Pancreas (tissue), 10 donors: ENCODE results near the gene NOX1. TPM values are rescaled to one million over a fixed set of nuclear protein-coding genes. Genes with fewer than 3 reads are reported as not detected.

Experiments
- ATAC-seq, 4 donors: fragments of 200-7000 bp; cut with Tn5 transposase; one replicate each; pipeline versions ENCODE4 v1.8.0 to v1.9.1; 2020; ENCODE audit warnings: mild to moderate bottlenecking in 4 of 4, moderate library complexity in 4 of 4
- DNase-seq, 6 donors: peaks; one replicate each; pipeline ENCODE4 v3.0.0-alpha.2; 2020
- FAIRE-seq: peaks from 2 replicates; lab custom pipeline; 2012; peaks lifted over from hg19 to GRCh38; lab: Jason Lieb, UNC
- H3K27ac ChIP-seq, 4 donors: fragments of 200-600 bp; sonication (generic); 1 replicate in 3 of 4; 2 replicates in 1 of 4; pipeline versions ENCODE4 v1.5.0 to v1.8.0; 2020
- H3K27me3 ChIP-seq, 4 donors: fragments of 200-600 bp; one replicate each; pipeline ENCODE4 v1.8.0; 2021
- H3K36me3 ChIP-seq, 3 donors: fragments of 200-600 bp; sonication (generic) in 1 of 3; one replicate each; pipeline versions ENCODE4 v1.5.0 to v1.8.0; 2020 to 2021
- H3K4me1 ChIP-seq, 3 donors: fragments of 200-600 bp; one replicate each; pipeline ENCODE4 v1.8.0; 2021
- H3K4me3 ChIP-seq, 4 donors: fragments of 200-600 bp; sonication (generic) in 2 of 4; one replicate each; pipeline versions ENCODE4 v1.5.0 to v1.8.0; 2020 to 2021
- H3K9me3 ChIP-seq, 4 donors: fragments of 200-600 bp; one replicate each; pipeline ENCODE4 v1.8.0; 2021
- WGBS, 2 donors: extraction: QIAGEN DNeasy Blood & Tissue Kit; methylation state at CpG; one replicate each; pipeline ENCODE4 v1.1.7; 2013; 5-methylcytosine and 5-hydroxymethylcytosine counted together
- intact Hi-C, 3 donors: fragments of 100-400 bp; cut with DNase I; formaldehyde crosslinking; loops; one replicate each; pipeline versions ENCODE4 v1.11.1 to v1.14.2; 2022
- polyA plus RNA-seq, 2 donors: library from polyadenylated mRNA; stranded (reverse); fragments of 200-250 nt; gene quantifications; one replicate each; pipeline ENCODE4 v1.2.3, GENCODE V29; 2013
- total RNA-seq, 6 donors: library from RNA; stranded (reverse); fragmentation: NEBNext Ultra II Directional in 4 of 6; extraction: Animal tissue kit (Norgen Biotek cat#: 25700) in 4 of 6; gene quantifications; one replicate each; pipeline versions ENCODE4 v1.2.1 to v1.2.4, GENCODE V29; 2021 to 2023
- TF ChIP-seq, protein P1 (sequence below), 4 donors: fragments of 200-600 bp; sonication (generic) in 3 of 4; IDR thresholded peaks; one replicate each; pipeline versions ENCODE4 v1.5.0 to v1.8.0; 2021; ENCODE audit warnings: antibody characterized with exemption in 4 of 4
- donor health status: healthy with polysubstance abuse.
- donor health status: DM: no; HTN: no; CAD: no; lungs with moderate emphysema.
- donor health status: DM: no; HTN: no; CAD: no.
- donor health status: control.
- donor health status: control.
- donor health status: Bipolar disorder and iron deficiency.
- donor health status: DM: yes; HTN: yes; CAD: no.
- donor health status: DM: no; HTN: no; CAD: no.
- donor health status: DM: no; HTN: no; CAD: no.
- donor health status: DM: yes; HTN: yes; CAD: no.

The NOX1 gene
- total and polyA plus RNA-seq, 8 donors, result 0.16 TPM; not detected in 7

DNA sequence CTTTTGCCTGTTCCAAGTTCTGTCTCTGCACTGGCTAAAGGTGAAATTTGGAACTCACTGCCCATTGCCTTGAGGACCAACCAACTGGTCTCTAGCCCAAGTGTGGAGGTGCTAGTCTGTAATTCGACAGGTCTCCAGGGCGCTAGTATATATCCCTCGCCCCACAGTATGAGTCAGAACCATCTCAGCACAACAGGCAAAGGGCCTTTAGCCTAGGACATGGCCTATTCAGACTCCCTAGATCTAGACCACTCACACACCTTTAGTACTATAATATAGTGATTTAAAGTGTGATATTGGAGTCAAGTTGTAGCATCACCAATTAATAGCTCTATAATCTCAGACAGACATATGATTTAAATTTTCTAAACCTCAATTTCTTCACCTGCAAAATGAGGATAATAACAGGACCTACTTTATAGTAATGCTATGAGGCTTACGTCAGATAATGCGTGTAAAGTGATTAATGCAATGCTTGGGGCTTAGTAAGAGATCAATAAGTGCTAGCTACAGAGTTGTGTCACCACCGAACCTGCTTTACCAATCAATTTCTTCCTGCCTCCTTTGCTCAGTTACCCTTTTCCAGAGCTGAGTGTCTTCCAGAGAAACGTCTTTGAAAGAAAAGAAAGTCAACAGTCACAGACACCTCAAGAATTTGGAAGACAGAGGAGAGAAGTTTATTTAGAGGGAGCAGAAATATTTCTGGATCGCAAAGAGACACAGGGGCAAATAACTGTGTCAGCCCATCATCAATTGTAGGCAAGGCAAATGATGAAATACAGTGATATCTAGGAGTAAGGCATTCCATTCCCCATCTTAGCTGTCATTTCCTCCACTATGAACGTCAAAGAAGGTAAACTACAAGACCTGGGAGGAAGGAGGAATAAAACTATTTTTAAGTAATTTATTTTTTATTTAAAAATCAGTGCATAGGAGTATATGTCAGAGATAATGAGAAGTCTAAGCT is 2.3 kb downstream of the NOX1 start:
- intact Hi-C loops, result no loop called here
- Histone ChIP-seq H3K4me1 (no peaks in the 10 kb centered on the region), H3K9me3 (no peaks in the 10 kb centered on the region), H3K27me3 (peaks cover 0 to 14% (median 2%) of the 10 kb centered on the region in 4 donors), H3K27ac (no peak overlapping the region), H3K36me3 (no peaks in the 10 kb centered on the region), H3K4me3 (no peak overlapping the region)
- ATAC-seq (no peak), FAIRE-seq (no peak), DNase-seq (no peak)
- TF ChIP-seq, protein P1, sequence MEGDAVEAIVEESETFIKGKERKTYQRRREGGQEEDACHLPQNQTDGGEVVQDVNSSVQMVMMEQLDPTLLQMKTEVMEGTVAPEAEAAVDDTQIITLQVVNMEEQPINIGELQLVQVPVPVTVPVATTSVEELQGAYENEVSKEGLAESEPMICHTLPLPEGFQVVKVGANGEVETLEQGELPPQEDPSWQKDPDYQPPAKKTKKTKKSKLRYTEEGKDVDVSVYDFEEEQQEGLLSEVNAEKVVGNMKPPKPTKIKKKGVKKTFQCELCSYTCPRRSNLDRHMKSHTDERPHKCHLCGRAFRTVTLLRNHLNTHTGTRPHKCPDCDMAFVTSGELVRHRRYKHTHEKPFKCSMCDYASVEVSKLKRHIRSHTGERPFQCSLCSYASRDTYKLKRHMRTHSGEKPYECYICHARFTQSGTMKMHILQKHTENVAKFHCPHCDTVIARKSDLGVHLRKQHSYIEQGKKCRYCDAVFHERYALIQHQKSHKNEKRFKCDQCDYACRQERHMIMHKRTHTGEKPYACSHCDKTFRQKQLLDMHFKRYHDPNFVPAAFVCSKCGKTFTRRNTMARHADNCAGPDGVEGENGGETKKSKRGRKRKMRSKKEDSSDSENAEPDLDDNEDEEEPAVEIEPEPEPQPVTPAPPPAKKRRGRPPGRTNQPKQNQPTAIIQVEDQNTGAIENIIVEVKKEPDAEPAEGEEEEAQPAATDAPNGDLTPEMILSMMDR (IDR thresholded peaks at IDR 0.05), result no peak
- 38 to 39% methylated on average over 9 of the region's 9 CpGs for WGBS, 2 donors

GRCh38 chrX:100870527-100870926 is 3.6 kb downstream of the NOX1 start:
- H3K4me1 ChIP-seq, result no peaks in the 10 kb centered on the region
- H3K9me3 ChIP-seq, result no peaks in the 10 kb centered on the region
- ATAC-seq (no peak), DNase-seq (no peak), FAIRE-seq (no peak)
- no peak overlapping the region for H3K4me3 ChIP-seq
- peaks cover 0 to 14% (median 2%) of the 10 kb centered on the region in 4 donors for H3K27me3 ChIP-seq
- intact Hi-C loops, result no loop called here
- TF ChIP-seq, protein P1 (IDR thresholded peaks at IDR 0.05), result no peak
- WGBS, 2 donors, result 46 to 62% methylated on average over 5 of the region's 5 CpGs
- H3K27ac ChIP-seq, result no peak overlapping the region
- H3K36me3 ChIP-seq, result no peaks in the 10 kb centered on the region

DNA sequence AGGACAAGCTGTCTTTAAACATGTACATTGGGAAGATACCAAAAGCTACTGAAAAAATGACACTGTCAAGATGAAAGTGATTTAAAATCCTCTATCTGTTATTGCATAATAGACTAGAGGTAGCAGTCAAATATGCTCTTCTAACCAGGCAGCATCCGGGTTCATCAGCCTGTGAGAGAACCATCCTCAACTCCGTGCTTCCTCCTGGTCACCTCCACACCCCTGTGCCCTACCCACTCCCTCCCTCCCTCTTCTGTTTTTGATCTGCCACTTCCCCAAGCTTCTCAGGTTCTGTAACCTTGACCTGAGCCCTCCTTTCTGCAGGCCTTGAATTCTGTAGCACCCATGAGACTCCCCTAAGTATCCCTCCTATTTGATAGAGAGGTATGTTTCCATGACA is 5.9 kb downstream of the NOX1 start:
- no peak overlapping the region for H3K27ac ChIP-seq
- TF ChIP-seq, protein P1 (IDR thresholded peaks at IDR 0.05), result no peak
- WGBS, 2 donors, result 59 to 73% methylated on average over 2 of the region's 2 CpGs
- no peak for DNase-seq
- H3K4me1 ChIP-seq, result no peaks in the 10 kb centered on the region
- no peak for FAIRE-seq
- intact Hi-C loops, result no loop called here
- no peak overlapping the region for H3K4me3 ChIP-seq
- H3K9me3 ChIP-seq, result no peaks in the 10 kb centered on the region
- H3K27me3 ChIP-seq, result peaks cover 0 to 10% (median 4%) of the 10 kb centered on the region in 4 donors
- no peak for ATAC-seq
- no peaks in the 10 kb centered on the region for H3K36me3 ChIP-seq

- intact Hi-C loops, result no loop called here
- Histone ChIP-seq H3K4me3 (no peak overlapping the region), H3K27ac (no peak overlapping the region), H3K36me3 (no peaks in the 10 kb centered on the region), H3K27me3 (peaks cover 0 to 24% (median 7%) of the 10 kb centered on the region in 4 donors), H3K4me1 (no peaks in the 10 kb centered on the region), H3K9me3 (no peaks in the 10 kb centered on the region)
- ATAC-seq, result peak in 1 of 4 donors; percentile 19
- DNase-seq, result no peak
- TF ChIP-seq, protein P1 (IDR thresholded peaks at IDR 0.05), result no peak
- no peak for FAIRE-seq
- WGBS, 2 donors, result 29 to 48% methylated on average over 2 of the region's 2 CpGs
Observed at GRCh38 chrX:100864657-100865391, 9.3 kb downstream of the NOX1 start.
